ENCODE measurements around the gene SLC2A11.

The SLC2A11 gene

DNA sequence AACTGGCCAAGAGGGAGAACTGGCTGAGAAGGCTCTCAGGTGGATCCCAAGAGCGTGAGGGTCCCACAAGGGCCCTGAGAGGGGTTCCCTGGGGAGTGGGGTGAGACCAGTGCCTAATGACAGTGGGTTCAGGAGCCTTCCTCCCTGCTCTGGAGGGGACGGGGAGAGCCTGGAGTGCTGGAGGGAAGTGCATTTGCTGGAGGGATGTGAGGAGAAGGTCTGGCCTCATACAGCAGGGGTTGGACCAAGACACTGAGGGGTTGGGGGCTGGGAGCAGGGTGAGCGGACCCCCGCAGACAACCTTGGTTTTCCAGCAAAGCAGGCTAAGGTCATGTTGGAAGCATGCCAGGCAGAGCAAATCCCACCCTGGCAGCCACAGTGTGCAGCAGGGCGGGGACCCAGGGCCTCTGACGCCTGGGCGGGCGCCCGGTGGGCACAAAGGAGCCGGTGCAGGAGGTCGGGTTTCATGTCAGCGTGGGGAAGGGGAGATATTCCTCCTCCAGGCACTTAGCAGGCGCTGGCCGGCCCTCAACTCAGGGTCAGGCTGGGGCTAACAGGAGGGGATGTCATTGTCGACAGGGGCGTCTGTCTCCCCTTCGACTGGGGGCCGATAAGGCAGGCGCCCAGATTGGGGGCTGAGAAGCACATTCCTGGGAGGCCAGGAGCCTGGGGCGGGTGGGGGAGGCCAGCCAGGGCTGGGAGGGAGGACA, 15.8 kb upstream of the SLC2A11 start:
- H3K4me2 ChIP-seq (ENCODE audit: low read length, poor library complexity, severe bottlenecking) = no peak overlapping the region
- no peak overlapping the region for H3K18ac ChIP-seq (ENCODE audit: low read depth in 1 of 2, low read length in 2 of 2)
- no peak overlapping the region for H3K4me3 ChIP-seq (ENCODE audit: insufficient read depth in 1 of 2, low read depth in 1 of 2, low read length in 2 of 2)
- no peak overlapping the region for H2BK5ac ChIP-seq (ENCODE audit: low read depth, low read length, poor library complexity, severe bottlenecking)
- H2BK12ac ChIP-seq (ENCODE audit: low read length in 2 of 2) = no peak overlapping the region
- H3K23ac ChIP-seq (ENCODE audit: low read length in 2 of 2) = no peak overlapping the region
- no peak overlapping the region for H2AFZ ChIP-seq (ENCODE audit: low read depth, low read length)
- H3K79me1 ChIP-seq (replicated peaks; ENCODE audit: low read length, poor library complexity, severe bottlenecking) = no peaks in the 10 kb centered on the region
- no peaks in the 10 kb centered on the region for H3K9me3 ChIP-seq (ENCODE audit: control insufficient read depth, low read length)
- H2BK120ac ChIP-seq (ENCODE audit: low read depth, low read length) = peak overlapping the region; percentile 50
- DNase-seq = no peak
- no peak overlapping the region for H3K4ac ChIP-seq (ENCODE audit: low read depth in 1 of 2, low read length in 2 of 2)
- peak overlapping the region; percentile 26 for H2BK15ac ChIP-seq (ENCODE audit: low read depth, poor library complexity, severe bottlenecking)
- peaks cover 11 to 14% of the 10 kb centered on the region in 2 experiments for H3K36me3 ChIP-seq (ENCODE audit: control insufficient read depth in 1 of 2, insufficient read depth in 2 of 2, low read depth in 1 of 2, low read length in 2 of 2)
- peaks cover 40% of the 10 kb centered on the region for H3K4me1 ChIP-seq (ENCODE audit: control insufficient read depth, insufficient read depth, low read depth, low read length)
- H4K8ac ChIP-seq (ENCODE audit: low read length) = no peak overlapping the region
- WGBS = 76% methylated on average over 20 of the region's 20 CpGs
- no peak overlapping the region for H2AK5ac ChIP-seq (ENCODE audit: low read length, severe bottlenecking)
- H3K27ac ChIP-seq (ENCODE audit: low read length, poor library complexity, severe bottlenecking) = no peak overlapping the region
- H4K91ac ChIP-seq (ENCODE audit: low read length) = peak overlapping the region; percentile 20
- no peak overlapping the region for H3K9ac ChIP-seq (ENCODE audit: low read length)
- H3K27me3 ChIP-seq (ENCODE audit: control insufficient read depth in 1 of 2, insufficient read depth in 1 of 2, low read length in 2 of 2) = peaks cover 0 to 11% of the 10 kb centered on the region in 2 experiments
- no peak overlapping the region for H3K14ac ChIP-seq (ENCODE audit: low read length in 2 of 2)

DNA sequence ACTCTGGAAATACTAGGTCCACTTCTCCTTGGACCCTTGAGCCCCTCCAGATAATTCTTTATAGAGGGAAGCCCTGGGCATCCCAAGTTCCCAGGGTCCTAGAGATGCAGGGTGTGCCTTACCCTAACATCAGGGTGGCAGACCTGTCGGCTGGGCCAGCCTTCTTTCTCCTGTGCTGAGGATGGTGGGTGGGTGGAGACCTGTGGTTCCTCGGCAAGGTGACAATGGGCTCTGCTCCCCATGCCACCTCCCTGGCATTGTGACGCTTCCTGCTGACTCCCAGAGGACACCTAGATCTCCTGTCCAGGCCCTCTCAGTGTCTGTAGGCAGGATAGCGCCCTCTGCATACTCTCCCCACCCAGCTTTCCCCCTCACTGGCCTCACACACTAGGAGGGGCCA, 15.1 kb upstream of the SLC2A11 start:
- H2BK12ac ChIP-seq (ENCODE audit: low read length in 2 of 2) = peak overlapping the region in 1 of 2 experiments; percentile 40
- peak overlapping the region; percentile 50 for H2BK120ac ChIP-seq (ENCODE audit: low read depth, low read length)
- no peak overlapping the region for H3K23ac ChIP-seq (ENCODE audit: low read length in 2 of 2)
- peaks cover 43% of the 10 kb centered on the region for H3K4me1 ChIP-seq (ENCODE audit: control insufficient read depth, insufficient read depth, low read depth, low read length)
- DNase-seq = no peak
- no peak overlapping the region for H3K9ac ChIP-seq (ENCODE audit: low read length)
- H3K18ac ChIP-seq (ENCODE audit: low read depth in 1 of 2, low read length in 2 of 2) = no peak overlapping the region
- peaks cover 4 to 7% of the 10 kb centered on the region in 2 experiments for H3K36me3 ChIP-seq (ENCODE audit: control insufficient read depth in 1 of 2, insufficient read depth in 2 of 2, low read depth in 1 of 2, low read length in 2 of 2)
- no peak overlapping the region for H3K14ac ChIP-seq (ENCODE audit: low read length in 2 of 2)
- peak overlapping the region; percentile 12 for H2BK15ac ChIP-seq (ENCODE audit: low read depth, poor library complexity, severe bottlenecking)
- no peak overlapping the region for H4K91ac ChIP-seq (ENCODE audit: low read length)
- WGBS = 91% methylated on average over 4 of the region's 4 CpGs
- no peak overlapping the region for H3K27ac ChIP-seq (ENCODE audit: low read length, poor library complexity, severe bottlenecking)
- H3K79me1 ChIP-seq (replicated peaks; ENCODE audit: low read length, poor library complexity, severe bottlenecking) = no peaks in the 10 kb centered on the region
- no peak overlapping the region for H3K4me2 ChIP-seq (ENCODE audit: low read length, poor library complexity, severe bottlenecking)
- H3K27me3 ChIP-seq (ENCODE audit: control insufficient read depth in 1 of 2, insufficient read depth in 1 of 2, low read length in 2 of 2) = peaks cover 0 to 11% of the 10 kb centered on the region in 2 experiments
- H3K9me3 ChIP-seq (ENCODE audit: control insufficient read depth, low read length) = no peaks in the 10 kb centered on the region
- H3K4ac ChIP-seq (ENCODE audit: low read depth in 1 of 2, low read length in 2 of 2) = peak overlapping the region in 1 of 2 experiments; percentile 3
- no peak overlapping the region for H2BK5ac ChIP-seq (ENCODE audit: low read depth, low read length, poor library complexity, severe bottlenecking)
- no peak overlapping the region for H2AK5ac ChIP-seq (ENCODE audit: low read length, severe bottlenecking)
- no peak overlapping the region for H4K8ac ChIP-seq (ENCODE audit: low read length)
- H2AFZ ChIP-seq (ENCODE audit: low read depth, low read length) = no peak overlapping the region
- no peak overlapping the region for H3K4me3 ChIP-seq (ENCODE audit: insufficient read depth in 1 of 2, low read depth in 1 of 2, low read length in 2 of 2)

DNA sequence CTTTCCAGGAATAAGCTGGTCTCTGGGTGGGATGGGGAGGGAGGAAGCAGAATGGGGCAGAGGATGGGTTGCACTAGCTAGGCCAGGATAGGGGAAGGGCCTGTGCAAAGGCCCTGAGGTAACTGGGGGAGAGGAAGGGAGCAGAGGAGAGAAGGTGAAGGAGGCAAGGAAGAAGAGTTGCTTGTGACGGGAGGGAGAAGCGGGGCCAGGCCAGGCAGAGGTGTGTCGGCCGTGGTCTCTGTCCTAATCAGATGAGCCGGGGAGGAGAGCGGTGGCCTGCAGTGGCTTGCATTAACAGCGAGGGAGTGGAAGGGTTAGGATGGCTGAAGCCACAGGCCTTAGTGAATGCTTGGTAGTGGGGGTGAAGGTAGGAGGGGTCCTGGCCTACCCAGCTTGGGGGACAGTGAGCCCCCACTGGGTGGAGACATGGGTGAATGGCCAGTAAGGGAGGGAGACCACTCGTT, 12.9 kb upstream of the SLC2A11 start:
- Histone ChIP-seq H3K9me3 (ENCODE audit: control insufficient read depth, low read length) (no peaks in the 10 kb centered on the region), H2BK12ac (ENCODE audit: low read length in 2 of 2) (peak overlapping the region; percentile 51 to 91), H3K23ac (ENCODE audit: low read length in 2 of 2) (no peak overlapping the region), H4K8ac (ENCODE audit: low read length) (peak overlapping the region; percentile 29), H3K4me3 (ENCODE audit: insufficient read depth in 1 of 2, low read depth in 1 of 2, low read length in 2 of 2) (no peak overlapping the region), H3K4ac (ENCODE audit: low read depth in 1 of 2, low read length in 2 of 2) (peak overlapping the region; percentile 3 to 47), H3K79me1 (replicated peaks; ENCODE audit: low read length, poor library complexity, severe bottlenecking) (no peaks in the 10 kb centered on the region), H3K27ac (ENCODE audit: low read length, poor library complexity, severe bottlenecking) (no peak overlapping the region), H3K27me3 (ENCODE audit: control insufficient read depth in 1 of 2, insufficient read depth in 1 of 2, low read length in 2 of 2) (peaks cover 0 to 12% of the 10 kb centered on the region in 2 experiments), H3K9ac (ENCODE audit: low read length) (no peak overlapping the region), H3K36me3 (ENCODE audit: control insufficient read depth in 1 of 2, insufficient read depth in 2 of 2, low read depth in 1 of 2, low read length in 2 of 2) (no peaks in the 10 kb centered on the region), H2BK15ac (ENCODE audit: low read depth, poor library complexity, severe bottlenecking) (peak overlapping the region; percentile 39), H3K18ac (ENCODE audit: low read depth in 1 of 2, low read length in 2 of 2) (peak overlapping the region; percentile 80 to 87), H2BK120ac (ENCODE audit: low read depth, low read length) (peak overlapping the region; percentile 66), H2BK5ac (ENCODE audit: low read depth, low read length, poor library complexity, severe bottlenecking) (no peak overlapping the region), H2AFZ (ENCODE audit: low read depth, low read length) (no peak overlapping the region), H3K14ac (ENCODE audit: low read length in 2 of 2) (peak overlapping the region in 1 of 2 experiments; percentile 64), H4K91ac (ENCODE audit: low read length) (peak overlapping the region; percentile 87), H2AK5ac (ENCODE audit: low read length, severe bottlenecking) (no peak overlapping the region), H3K4me2 (ENCODE audit: low read length, poor library complexity, severe bottlenecking) (no peak overlapping the region), H3K4me1 (ENCODE audit: control insufficient read depth, insufficient read depth, low read depth, low read length) (peaks cover 44% of the 10 kb centered on the region)
- 85% methylated on average over 8 of the region's 8 CpGs for WGBS
- DNase-seq = no peak

GRCh38 chr22:23845265-23846080, 12.2 kb upstream of the SLC2A11 start:
- Histone ChIP-seq H4K8ac (ENCODE audit: low read length) (peak overlapping the region; percentile 83), H3K4ac (ENCODE audit: low read depth in 1 of 2, low read length in 2 of 2) (peak overlapping the region; percentile 73 to 80), H3K18ac (ENCODE audit: low read depth in 1 of 2, low read length in 2 of 2) (peak overlapping the region; percentile 80 to 87), H3K4me3 (ENCODE audit: insufficient read depth in 1 of 2, low read depth in 1 of 2, low read length in 2 of 2) (no peak overlapping the region), H4K91ac (ENCODE audit: low read length) (peak overlapping the region; percentile 87), H3K14ac (ENCODE audit: low read length in 2 of 2) (peak overlapping the region in 1 of 2 experiments; percentile 64), H3K9ac (ENCODE audit: low read length) (no peak overlapping the region), H3K27ac (ENCODE audit: low read length, poor library complexity, severe bottlenecking) (peak overlapping the region; percentile 15), H3K36me3 (ENCODE audit: control insufficient read depth in 1 of 2, insufficient read depth in 2 of 2, low read depth in 1 of 2, low read length in 2 of 2) (no peaks in the 10 kb centered on the region), H3K9me3 (ENCODE audit: control insufficient read depth, low read length) (no peaks in the 10 kb centered on the region), H2BK15ac (ENCODE audit: low read depth, poor library complexity, severe bottlenecking) (peak overlapping the region; percentile 68), H3K4me1 (ENCODE audit: control insufficient read depth, insufficient read depth, low read depth, low read length) (peaks cover 50% of the 10 kb centered on the region), H2BK12ac (ENCODE audit: low read length in 2 of 2) (peak overlapping the region; percentile 88 to 91), H2AFZ (ENCODE audit: low read depth, low read length) (no peak overlapping the region), H3K79me1 (replicated peaks; ENCODE audit: low read length, poor library complexity, severe bottlenecking) (no peaks in the 10 kb centered on the region), H3K23ac (ENCODE audit: low read length in 2 of 2) (no peak overlapping the region), H3K4me2 (ENCODE audit: low read length, poor library complexity, severe bottlenecking) (no peak overlapping the region), H2AK5ac (ENCODE audit: low read length, severe bottlenecking) (no peak overlapping the region), H3K27me3 (ENCODE audit: control insufficient read depth in 1 of 2, insufficient read depth in 1 of 2, low read length in 2 of 2) (peaks cover 0 to 17% of the 10 kb centered on the region in 2 experiments), H2BK5ac (ENCODE audit: low read depth, low read length, poor library complexity, severe bottlenecking) (no peak overlapping the region), H2BK120ac (ENCODE audit: low read depth, low read length) (peak overlapping the region; percentile 66)
- WGBS = 81% methylated on average over 9 of the region's 9 CpGs
- no peak for DNase-seq

All from mesenchymal stem cell (in vitro differentiated cells and primary cell).